Osteoblast (primary cell): ENCODE measurements around the gene FAM209B. TPM values are rescaled to one million over a fixed set of nuclear protein-coding genes. Genes with fewer than 3 reads are reported as not detected.

Experiments used
- DNase-seq: peaks from one replicate; pipeline ENCODE4 v3.0.0; 2011; ENCODE audit warnings: low spot score, mixed read lengths; ENCODE audit not compliant: insufficient read length; ENCODE audit errors: missing footprints
- H2AFZ ChIP-seq: 2 replicates; pipeline ENCODE4 v1.6.0; 2011; ENCODE audit warnings: mild to moderate bottlenecking, low read length
- H3K27ac ChIP-seq: 2 replicates; pipeline ENCODE4 v1.5.1; 2011; ENCODE audit warnings: mild to moderate bottlenecking, low read depth, low read length, moderate library complexity
- H3K27me3 ChIP-seq: 2 replicates; pipeline ENCODE4 v1.6.0; 2012; ENCODE audit warnings: mild to moderate bottlenecking, control low read depth, inconsistent platforms, low read length, moderate library complexity; ENCODE audit not compliant: insufficient read depth
- H3K36me3 ChIP-seq: 2 replicates; pipeline ENCODE4 v1.5.1; 2011; ENCODE audit warnings: mild to moderate bottlenecking, low read length, control low read depth, moderate library complexity; ENCODE audit not compliant: insufficient read depth
- H3K4me1 ChIP-seq: 2 replicates; pipeline ENCODE4 v1.5.1; 2011; ENCODE audit warnings: mild to moderate bottlenecking, low read length, control low read depth, moderate library complexity; ENCODE audit not compliant: insufficient read depth
- H3K4me2 ChIP-seq: 2 replicates; pipeline ENCODE4 v1.6.0; 2011; ENCODE audit warnings: mild to moderate bottlenecking, low read length; ENCODE audit not compliant: insufficient read depth
- H3K4me3 ChIP-seq: fragments of 200-600 bp; sonication (generic); 3 replicates; pipeline ENCODE4 v1.5.1; 2012; ENCODE audit warnings: mild to moderate bottlenecking, low read length, inconsistent platforms; ENCODE audit not compliant: insufficient read depth
- H3K79me2 ChIP-seq: 2 replicates; pipeline ENCODE4 v1.6.0; 2012; ENCODE audit warnings: mild to moderate bottlenecking, low read length, control low read depth, inconsistent platforms; ENCODE audit not compliant: insufficient read depth
- H3K9me3 ChIP-seq: 2 replicates; pipeline ENCODE4 v1.5.1; 2011; ENCODE audit warnings: low read depth, low read length, control low read depth
- H4K20me1 ChIP-seq: 2 replicates; pipeline ENCODE4 v1.6.0; 2012; ENCODE audit warnings: mild to moderate bottlenecking, low read length, control low read depth; ENCODE audit not compliant: insufficient read depth
- CTCF ChIP-seq: IDR thresholded peaks from 2 replicates; pipeline ENCODE4 v1.5.1; 2011; ENCODE audit warnings: mild to moderate bottlenecking, low read depth, low read length, moderate library complexity; ENCODE audit errors: extremely low read depth
- total RNA-seq: library from RNA; depleted of rRNA; stranded (reverse); fragments of >200 nt; gene quantifications from 2 replicates; pipeline ENCODE4 v1.2.3, GENCODE V29; 2012

FAM209B gene
- total RNA-seq, 1 donor = 0.36 TPM

- no peak overlapping the region for H2AFZ ChIP-seq
- no peak overlapping the region for H3K4me3 ChIP-seq
- DNase-seq = no peak
- no peak overlapping the region for H3K27ac ChIP-seq
- H3K36me3 ChIP-seq = peaks cover 39% of the 10 kb centered on the region
- H3K4me2 ChIP-seq = no peak overlapping the region
- TF ChIP-seq CTCF = no peak
- H3K79me2 ChIP-seq = no peaks in the 10 kb centered on the region
- no peaks in the 10 kb centered on the region for H3K4me1 ChIP-seq
- H4K20me1 ChIP-seq = no peaks in the 10 kb centered on the region
- no peaks in the 10 kb centered on the region for H3K27me3 ChIP-seq
- H3K9me3 ChIP-seq = peaks cover 6% of the 10 kb centered on the region
Observed at GRCh38 chr20:56517641-56518040, 15.4 kb upstream of the FAM209B start.

- Histone ChIP-seq H3K79me2 (no peaks in the 10 kb centered on the region), H3K4me2 (no peak overlapping the region), H3K27ac (no peak overlapping the region), H3K4me1 (no peaks in the 10 kb centered on the region), H3K4me3 (no peak overlapping the region), H2AFZ (no peak overlapping the region), H3K9me3 (peaks cover 6% of the 10 kb centered on the region), H4K20me1 (no peaks in the 10 kb centered on the region), H3K27me3 (no peaks in the 10 kb centered on the region), H3K36me3 (peaks cover 39% of the 10 kb centered on the region)
- DNase-seq = no peak
- TF ChIP-seq CTCF = no peak
Observed at GRCh38 chr20:56518126-56518525, 14.9 kb upstream of the FAM209B start.

GRCh38 chr20:56518721-56519398, 14.2 kb upstream of the FAM209B start:
- peaks cover 39% of the 10 kb centered on the region for H3K36me3 ChIP-seq
- H3K4me1 ChIP-seq = no peaks in the 10 kb centered on the region
- H3K79me2 ChIP-seq = no peaks in the 10 kb centered on the region
- no peaks in the 10 kb centered on the region for H3K27me3 ChIP-seq
- no peak overlapping the region for H3K4me3 ChIP-seq
- no peak overlapping the region for H3K27ac ChIP-seq
- H2AFZ ChIP-seq = no peak overlapping the region
- H3K4me2 ChIP-seq = no peak overlapping the region
- peaks cover 6% of the 10 kb centered on the region for H3K9me3 ChIP-seq
- DNase-seq = no peak
- TF ChIP-seq CTCF = no peak
- H4K20me1 ChIP-seq = no peaks in the 10 kb centered on the region

GRCh38 chr20:56519551-56519950, 13.5 kb upstream of the FAM209B start:
- no peak for TF ChIP-seq CTCF
- H3K36me3 ChIP-seq = peaks cover 39% of the 10 kb centered on the region

More at GRCh38 chr20:56519551-56519950, 13.5 kb upstream of the FAM209B start:
- Histone ChIP-seq H3K4me3 (no peak overlapping the region), H3K79me2 (no peaks in the 10 kb centered on the region), H2AFZ (no peak overlapping the region), H3K27ac (no peak overlapping the region), H4K20me1 (no peaks in the 10 kb centered on the region), H3K27me3 (no peaks in the 10 kb centered on the region), H3K4me1 (no peaks in the 10 kb centered on the region), H3K9me3 (peaks cover 6% of the 10 kb centered on the region), H3K4me2 (no peak overlapping the region)
- DNase-seq = no peak
